ENCODE data around the gene NCOA3. TPM values are rescaled to one million over a fixed set of nuclear protein-coding genes. Genes with fewer than 3 reads are reported as not detected.
A peak's percentile ranks its signal among the peaks of the same experiment; 100 is the strongest.

The NCOA3 gene
- total RNA-seq, 2 experiments from 2014 or later = 48.3 to 53.2 TPM

DNA sequence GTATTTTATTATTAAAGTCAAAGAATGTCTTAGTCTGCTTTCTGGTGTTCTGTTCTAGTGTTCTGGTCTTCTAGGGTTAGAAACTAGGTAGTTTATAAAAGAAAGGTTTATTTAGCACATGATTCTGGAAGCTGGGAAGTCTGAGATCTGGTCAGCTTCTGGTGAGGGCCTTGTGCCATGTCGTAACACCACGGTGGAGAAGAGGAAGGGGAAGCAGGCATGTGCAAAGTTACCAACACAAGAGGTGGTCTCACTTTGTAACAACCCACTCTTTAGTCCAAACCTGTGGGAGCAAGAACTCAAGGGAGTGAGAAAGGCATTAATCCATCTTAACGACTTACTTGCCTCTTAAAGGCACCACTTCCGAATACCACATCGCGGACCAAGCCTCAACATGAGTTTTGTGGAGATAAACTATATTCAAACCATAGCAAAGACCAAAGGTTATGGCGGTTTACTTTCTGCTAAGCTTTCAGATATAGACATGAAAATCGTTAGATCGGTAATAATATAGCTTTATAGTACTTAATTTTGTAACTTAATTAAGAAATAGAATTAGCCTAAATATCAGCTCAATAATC, 99.4 kb downstream of the NCOA3 start:
- CTCF ChIA-PET = interaction anchor here (0.9 to 1.4 kb wide), 3 partner anchors 40 to 217 kb away, joined by 3 to 5 read pairs (median 3); no protein-coding TSS in a partner anchor
- Mint-ChIP-seq H3K27me3 (ENCODE audit: low read depth) (no peaks in the 10 kb centered on the region), H3K9me3 (no peaks in the 10 kb centered on the region), H3K36me3 (ENCODE audit: low read depth) (peaks cover 20% of the 10 kb centered on the region), H3K4me1 (ENCODE audit: low read depth) (peaks cover 59% of the 10 kb centered on the region), H3K27ac (no peak overlapping the region), H3K4me3 (no peak overlapping the region)
- intact Hi-C loops (cut with micrococcal nuclease) = no loop called here
- DNase-seq = no peak

DNA sequence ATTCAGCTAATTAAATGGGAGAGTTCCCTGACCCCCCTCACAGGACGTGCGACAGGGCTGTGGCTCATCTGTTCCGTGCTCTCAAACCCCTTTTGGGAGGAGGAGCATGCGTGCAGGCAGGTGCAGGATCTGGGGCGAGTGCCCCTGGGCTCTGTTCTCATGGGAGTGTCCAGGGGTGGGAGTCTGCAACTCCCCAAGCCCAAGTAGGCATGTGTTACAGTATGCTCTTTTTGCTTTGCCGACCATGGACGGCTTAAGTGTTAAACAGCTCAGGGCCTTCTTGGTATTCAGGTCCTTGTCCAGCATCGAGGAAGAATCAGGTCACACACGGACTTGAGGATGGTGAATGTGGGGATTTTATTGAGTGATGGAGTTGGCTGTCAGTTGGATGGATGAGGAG, 101.6 kb downstream of the NCOA3 start:
- intact Hi-C loops (cut with micrococcal nuclease) = no loop called here
- Mint-ChIP-seq H3K4me1 (ENCODE audit: low read depth) (peaks cover 69% of the 10 kb centered on the region), H3K27me3 (ENCODE audit: low read depth) (no peaks in the 10 kb centered on the region), H3K4me3 (no peak overlapping the region), H3K27ac (peak overlapping the region; percentile 80), H3K36me3 (ENCODE audit: low read depth) (peaks cover 17% of the 10 kb centered on the region), H3K9me3 (no peaks in the 10 kb centered on the region)
- CTCF ChIA-PET = interaction anchor here (0.6 kb wide), 1 partner anchor 111 kb away, joined by 3 read pairs; no protein-coding TSS in a partner anchor
- DNase-seq = no peak

DNA sequence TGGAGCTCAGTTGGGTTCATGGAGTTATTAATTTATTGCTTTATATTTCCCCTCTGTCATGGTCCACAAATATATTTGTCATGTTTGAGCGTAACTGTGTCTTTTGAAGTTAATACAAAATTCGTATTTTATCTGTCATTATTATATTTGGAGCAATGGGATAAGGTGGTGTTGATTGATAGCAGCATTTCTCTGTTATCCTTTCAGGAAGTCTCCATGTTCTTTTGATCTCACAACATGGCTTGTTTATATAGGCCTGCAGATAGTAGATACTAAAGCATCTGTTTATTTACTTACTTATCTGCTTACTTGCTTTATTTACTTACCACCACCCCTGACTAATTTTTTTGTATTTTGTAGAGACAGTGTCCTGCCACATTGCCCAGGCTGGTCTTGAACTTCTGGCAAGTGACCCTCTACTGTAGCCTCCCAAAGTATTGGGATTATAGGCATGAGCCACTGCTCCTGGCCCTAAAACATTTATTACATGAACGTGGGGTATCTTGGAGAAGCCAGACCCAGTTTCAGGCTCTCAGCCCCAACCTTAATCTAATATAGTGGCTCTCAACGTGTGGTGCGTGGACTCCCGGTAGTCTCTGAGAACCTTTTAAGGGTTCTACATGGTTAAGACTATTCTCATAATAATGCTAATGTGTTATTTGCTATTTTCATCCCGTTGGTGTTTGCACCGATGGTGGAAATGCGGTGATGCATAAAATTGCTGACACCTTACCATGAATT, 104.2 kb downstream of the NCOA3 start:
- H3K27ac Mint-ChIP-seq = peak overlapping the region; percentile 95
- DNase-seq = no peak
- H3K36me3 Mint-ChIP-seq (ENCODE audit: low read depth) = peaks cover 18% of the 10 kb centered on the region
- intact Hi-C loops (cut with micrococcal nuclease) = no loop called here
- H3K27me3 Mint-ChIP-seq (ENCODE audit: low read depth) = no peaks in the 10 kb centered on the region
- CTCF ChIA-PET = interaction anchor here (1.0 kb wide), 1 partner anchor 50 kb away, joined by 3 read pairs; no protein-coding TSS in a partner anchor
- H3K4me1 Mint-ChIP-seq (ENCODE audit: low read depth) = peaks cover 82% of the 10 kb centered on the region
- H3K4me3 Mint-ChIP-seq = peak overlapping the region; percentile 44
- H3K9me3 Mint-ChIP-seq = no peaks in the 10 kb centered on the region

DNA sequence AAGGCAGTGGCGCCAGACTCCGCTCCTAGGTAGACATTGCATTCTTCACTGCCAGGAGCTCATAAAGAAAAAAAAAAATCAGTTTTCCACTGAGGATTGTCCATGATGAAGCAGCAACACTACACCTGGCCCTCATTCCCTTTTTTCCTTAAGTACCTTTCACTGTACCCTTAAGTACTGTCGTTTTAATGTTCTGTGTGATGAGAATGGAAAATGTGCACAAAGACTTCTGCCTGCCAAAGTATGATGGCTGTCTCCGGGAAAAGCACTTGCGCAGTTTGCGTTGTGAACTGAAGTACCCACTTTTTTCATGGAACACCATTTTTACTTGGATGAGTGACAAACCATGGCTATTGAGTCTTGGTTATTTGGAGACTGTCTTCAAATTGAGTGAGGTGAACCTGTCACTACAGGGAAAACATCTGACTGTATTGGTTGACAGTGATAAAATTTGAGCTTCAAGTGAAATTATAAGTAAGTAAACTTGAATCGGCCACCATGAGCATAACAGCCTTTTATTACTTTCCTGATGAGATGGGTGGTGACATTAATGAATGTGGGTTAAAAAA, 104.8 kb downstream of the NCOA3 start:
- no peak for DNase-seq
- peaks cover 84% of the 10 kb centered on the region for H3K4me1 Mint-ChIP-seq (ENCODE audit: low read depth)
- peak overlapping the region; percentile 8 for H3K4me3 Mint-ChIP-seq
- H3K9me3 Mint-ChIP-seq = no peaks in the 10 kb centered on the region
- CTCF ChIA-PET = interaction anchor here (1.0 kb wide), 1 partner anchor 51 kb away, joined by 3 read pairs; no protein-coding TSS in a partner anchor
- intact Hi-C loops (cut with micrococcal nuclease) = no loop called here
- H3K27me3 Mint-ChIP-seq (ENCODE audit: low read depth) = no peaks in the 10 kb centered on the region
- peaks cover 18% of the 10 kb centered on the region for H3K36me3 Mint-ChIP-seq (ENCODE audit: low read depth)
- H3K27ac Mint-ChIP-seq = peak overlapping the region; percentile 95

DNA sequence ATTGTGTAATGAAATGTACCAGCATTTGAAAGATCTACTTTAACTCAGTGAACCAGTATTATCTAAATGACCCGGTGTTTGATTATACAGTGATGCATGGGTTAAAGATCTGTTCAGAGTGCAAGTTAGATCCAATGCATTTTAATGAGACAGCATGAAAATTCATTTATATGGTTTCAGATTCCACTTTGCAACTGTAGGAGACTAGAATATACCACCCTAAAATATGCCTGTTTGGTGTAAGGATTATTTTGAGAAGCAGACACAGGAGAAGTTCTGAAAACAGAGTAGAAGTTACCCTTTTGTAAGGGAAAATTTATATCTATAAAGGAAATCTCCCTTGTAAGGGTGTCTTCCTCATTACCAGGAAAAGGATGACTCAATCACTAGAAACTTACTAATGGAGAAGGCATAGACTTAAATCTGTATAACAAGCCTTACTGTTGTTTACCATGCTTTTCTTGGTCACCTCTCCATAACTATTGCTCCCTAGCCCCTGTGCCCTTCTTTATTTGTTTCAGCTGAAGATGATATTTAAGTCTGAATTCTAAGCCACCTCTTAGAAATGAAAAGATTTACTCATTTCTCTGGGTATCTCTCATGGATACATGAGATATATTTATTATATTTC, 105.4 kb downstream of the NCOA3 start:
- H3K27ac Mint-ChIP-seq = peak overlapping the region; percentile 95
- no peaks in the 10 kb centered on the region for H3K9me3 Mint-ChIP-seq
- CTCF ChIA-PET = no interaction called here
- peaks cover 22% of the 10 kb centered on the region for H3K36me3 Mint-ChIP-seq (ENCODE audit: low read depth)
- intact Hi-C loops (cut with micrococcal nuclease) = no loop called here
- H3K27me3 Mint-ChIP-seq (ENCODE audit: low read depth) = no peaks in the 10 kb centered on the region
- DNase-seq = no peak
- H3K4me3 Mint-ChIP-seq = peak overlapping the region; percentile 8
- peaks cover 87% of the 10 kb centered on the region for H3K4me1 Mint-ChIP-seq (ENCODE audit: low read depth)

DNA sequence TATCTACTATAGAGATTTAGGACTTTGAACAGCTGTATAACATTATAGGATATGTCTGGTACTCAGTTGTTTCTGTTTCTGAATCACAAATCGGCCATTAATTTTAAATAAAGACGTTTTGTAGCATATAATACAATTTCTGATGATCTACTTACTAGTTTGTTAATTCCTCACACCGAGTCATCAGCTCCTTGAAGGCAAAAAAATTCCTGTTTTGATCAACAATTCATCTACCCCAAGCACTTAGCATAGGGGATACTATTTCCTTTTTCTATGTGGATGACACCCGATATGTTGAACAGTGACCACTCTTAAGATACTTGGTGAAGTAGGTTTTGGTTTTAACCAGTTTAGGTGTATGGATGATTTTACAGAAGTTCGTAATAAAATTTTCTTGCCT, 107.3 kb downstream of the NCOA3 start:
- Mint-ChIP-seq H3K4me3 (no peak overlapping the region), H3K9me3 (no peaks in the 10 kb centered on the region), H3K4me1 (ENCODE audit: low read depth) (peaks cover 86% of the 10 kb centered on the region), H3K36me3 (ENCODE audit: low read depth) (peaks cover 15% of the 10 kb centered on the region), H3K27me3 (ENCODE audit: low read depth) (no peaks in the 10 kb centered on the region), H3K27ac (peak overlapping the region; percentile 82)
- DNase-seq = no peak
- CTCF ChIA-PET = interaction anchor here (1.0 to 2.9 kb wide), 4 partner anchors 12 to 250 kb away, joined by 3 to 9 read pairs (median 4); no protein-coding TSS in a partner anchor
- intact Hi-C loops (cut with micrococcal nuclease) = no loop called here

DNA sequence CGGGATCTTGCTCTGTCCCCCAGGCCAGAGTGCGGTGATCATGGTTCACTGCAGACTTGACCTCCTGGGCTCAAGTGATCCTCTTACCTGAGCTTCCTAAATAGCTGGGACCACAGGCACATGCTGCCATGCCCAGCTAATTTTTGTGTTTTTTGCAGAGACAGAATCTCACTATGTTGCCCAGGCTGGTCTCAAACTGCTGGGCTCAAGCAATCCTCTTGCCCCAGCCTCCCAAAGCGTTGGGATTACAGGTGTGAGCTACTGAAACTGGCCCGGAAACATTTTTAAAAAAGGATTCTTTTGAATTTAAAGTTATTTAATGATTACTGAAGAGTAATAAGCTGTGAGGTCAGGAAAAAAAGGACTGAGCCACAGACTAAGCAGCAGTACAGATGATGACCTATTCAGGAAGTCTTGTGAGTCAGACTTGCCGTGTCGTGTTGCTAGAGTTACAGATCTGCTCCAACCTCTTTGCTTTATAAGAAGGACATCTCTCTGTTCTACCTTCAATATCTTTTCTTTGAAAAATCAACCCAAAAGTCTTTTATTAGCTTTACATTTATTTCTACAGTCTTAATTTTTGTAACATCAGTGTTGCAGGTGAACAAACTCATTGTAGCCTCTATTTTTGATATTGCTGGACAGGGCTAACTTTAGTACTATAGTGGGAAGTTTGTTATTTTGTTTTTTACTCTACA, 108.7 kb downstream of the NCOA3 start:
- peaks cover 13% of the 10 kb centered on the region for H3K36me3 Mint-ChIP-seq (ENCODE audit: low read depth)
- H3K27ac Mint-ChIP-seq = peak overlapping the region; percentile 96
- no peaks in the 10 kb centered on the region for H3K27me3 Mint-ChIP-seq (ENCODE audit: low read depth)
- peak overlapping the region; percentile 48 for H3K4me3 Mint-ChIP-seq
- CTCF ChIA-PET = interaction anchor here (0.6 to 2.9 kb wide), 7 partner anchors 11 to 226 kb away, joined by 3 to 9 read pairs (median 3); no protein-coding TSS in a partner anchor
- intact Hi-C loops (cut with micrococcal nuclease) = loop anchor here (1.0 to 5.0 kb wide), 6 partner anchors 33 to 253 kb away; partner anchors contain the start of genes NCOA3 and ZMYND8
- peaks cover 86% of the 10 kb centered on the region for H3K4me1 Mint-ChIP-seq (ENCODE audit: low read depth)
- DNase-seq = peak; percentile 97
- H3K9me3 Mint-ChIP-seq = no peaks in the 10 kb centered on the region

DNA sequence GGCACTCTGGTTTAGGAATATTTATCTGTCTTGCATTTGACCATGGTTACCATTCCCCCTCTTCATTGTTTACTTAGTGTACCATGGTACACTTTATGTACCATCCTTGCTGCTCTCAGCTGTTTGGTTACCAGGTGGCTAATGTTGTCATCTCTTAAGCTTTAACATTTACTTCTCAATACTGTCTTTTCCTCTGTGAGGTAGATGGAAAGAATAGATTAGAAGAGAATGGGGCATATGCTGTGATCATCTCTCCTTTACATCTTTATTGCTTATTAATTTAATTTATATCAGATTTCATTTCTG, 109.2 kb downstream of the NCOA3 start:
- peaks cover 81% of the 10 kb centered on the region for H3K4me1 Mint-ChIP-seq (ENCODE audit: low read depth)
- H3K36me3 Mint-ChIP-seq (ENCODE audit: low read depth) = peaks cover 13% of the 10 kb centered on the region
- H3K4me3 Mint-ChIP-seq = peak overlapping the region; percentile 48
- intact Hi-C loops (cut with micrococcal nuclease) = loop anchor here (1.0 to 5.0 kb wide), 6 partner anchors 34 to 254 kb away; partner anchors contain the start of genes NCOA3 and ZMYND8
- H3K27ac Mint-ChIP-seq = peak overlapping the region; percentile 96
- H3K9me3 Mint-ChIP-seq = no peaks in the 10 kb centered on the region
- no peak for DNase-seq
- CTCF ChIA-PET = interaction anchor here (0.6 to 2.9 kb wide), 5 partner anchors 10 to 227 kb away, joined by 3 to 9 read pairs (median 3); no protein-coding TSS in a partner anchor
- no peaks in the 10 kb centered on the region for H3K27me3 Mint-ChIP-seq (ENCODE audit: low read depth)

DNA sequence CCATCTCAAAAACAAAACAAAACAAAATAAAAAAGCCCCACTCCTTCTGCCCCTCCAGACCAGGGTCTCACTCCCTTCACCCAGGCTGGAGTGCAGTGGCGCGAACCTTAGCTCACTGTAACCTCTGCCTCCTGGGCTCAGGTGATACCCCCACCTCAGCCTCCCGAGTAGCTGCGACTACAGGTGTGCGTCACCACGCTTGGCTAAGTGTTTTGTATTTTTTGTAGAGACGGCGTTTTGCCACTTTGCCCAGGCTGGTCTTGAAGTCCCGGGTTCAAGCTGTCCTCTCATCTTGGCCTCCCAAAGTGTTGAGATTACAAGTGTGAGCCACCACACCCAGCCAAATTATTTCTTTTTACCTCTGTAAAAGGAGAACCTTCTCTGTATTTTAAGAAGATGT, 110.1 kb downstream of the NCOA3 start:
- CTCF ChIA-PET = interaction anchor here (1.0 to 2.8 kb wide), 2 partner anchors 11 to 228 kb away, joined by 3 to 10 read pairs; no protein-coding TSS in a partner anchor
- peaks cover 78% of the 10 kb centered on the region for H3K4me1 Mint-ChIP-seq (ENCODE audit: low read depth)
- intact Hi-C loops (cut with micrococcal nuclease) = loop anchor here (5.0 kb wide), 2 partner anchors 34 to 254 kb away; partner anchors contain the start of gene ZMYND8

DNA sequence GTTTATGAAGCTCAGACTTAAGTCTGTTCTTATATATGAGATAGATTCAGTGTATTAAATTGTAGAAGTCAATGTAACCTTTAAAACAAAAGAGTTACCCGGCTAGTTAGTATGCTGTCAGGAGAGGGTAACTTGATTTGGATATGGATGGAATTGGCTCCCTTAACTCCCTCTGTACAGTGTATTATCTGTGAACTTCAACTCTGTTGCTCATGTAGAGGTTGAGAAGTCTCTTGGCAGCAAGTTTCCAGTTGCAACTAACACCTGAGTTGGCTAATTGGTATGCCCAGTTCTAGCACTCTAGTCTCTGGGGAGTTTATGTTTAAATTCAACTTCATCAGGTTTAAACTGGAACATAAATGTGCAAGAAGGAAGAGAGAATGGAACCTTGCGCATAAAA, 111.0 kb downstream of the NCOA3 start:
- peak overlapping the region; percentile 96 for H3K27ac Mint-ChIP-seq
- peaks cover 77% of the 10 kb centered on the region for H3K4me1 Mint-ChIP-seq (ENCODE audit: low read depth)
- no peak overlapping the region for H3K4me3 Mint-ChIP-seq
- intact Hi-C loops (cut with micrococcal nuclease) = loop anchor here (5.0 kb wide), 2 partner anchors 35 to 255 kb away; partner anchors contain the start of gene ZMYND8
- no peak for DNase-seq
- H3K36me3 Mint-ChIP-seq (ENCODE audit: low read depth) = peaks cover 18% of the 10 kb centered on the region
- CTCF ChIA-PET = interaction anchor here (2.8 kb wide), 1 partner anchor 229 kb away, joined by 10 read pairs; no protein-coding TSS in a partner anchor
- H3K27me3 Mint-ChIP-seq (ENCODE audit: low read depth) = no peaks in the 10 kb centered on the region
- no peaks in the 10 kb centered on the region for H3K9me3 Mint-ChIP-seq

More for the DNA sequence above, 110.1 kb downstream of the NCOA3 start:
- peak overlapping the region; percentile 96 for H3K27ac Mint-ChIP-seq
- H3K9me3 Mint-ChIP-seq = no peaks in the 10 kb centered on the region
- DNase-seq = no peak
- peaks cover 18% of the 10 kb centered on the region for H3K36me3 Mint-ChIP-seq (ENCODE audit: low read depth)
- H3K4me3 Mint-ChIP-seq = no peak overlapping the region
- H3K27me3 Mint-ChIP-seq (ENCODE audit: low read depth) = no peaks in the 10 kb centered on the region

DNA sequence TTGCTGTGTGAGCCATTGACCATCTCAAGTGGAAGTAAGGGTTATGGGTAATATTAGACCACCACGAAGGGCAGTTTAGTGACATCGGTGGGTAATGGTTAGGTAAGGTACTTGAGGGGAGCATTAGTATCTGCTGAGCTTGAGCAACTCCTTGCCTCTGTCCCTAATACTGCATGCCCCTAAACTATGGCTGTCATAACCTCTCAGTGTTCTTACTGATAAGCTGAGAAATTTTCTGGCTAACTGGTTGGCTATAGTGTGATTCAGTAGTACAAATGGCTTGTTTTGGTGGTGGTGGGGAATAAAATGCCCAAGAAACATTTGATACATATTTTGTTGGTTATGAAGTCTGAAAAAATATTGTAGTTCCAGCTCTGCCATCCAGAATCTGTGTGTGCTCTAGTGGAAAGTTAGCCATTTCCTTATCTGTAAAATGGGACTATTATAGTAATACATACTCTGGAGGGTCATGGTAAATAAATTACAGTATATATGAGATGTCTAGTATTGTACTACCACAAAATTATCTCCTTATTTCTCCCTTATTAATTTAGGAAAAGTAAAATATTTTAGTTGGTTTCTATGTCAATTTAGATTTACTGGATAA, 113.1 kb downstream of the NCOA3 start:
- Mint-ChIP-seq H3K9me3 (no peaks in the 10 kb centered on the region), H3K27me3 (ENCODE audit: low read depth) (no peaks in the 10 kb centered on the region), H3K27ac (peak overlapping the region; percentile 51), H3K4me1 (ENCODE audit: low read depth) (peaks cover 59% of the 10 kb centered on the region), H3K4me3 (no peak overlapping the region), H3K36me3 (ENCODE audit: low read depth) (peaks cover 12% of the 10 kb centered on the region)
- no peak for DNase-seq
- CTCF ChIA-PET = interaction anchor here (0.8 to 1.9 kb wide), 5 partner anchors 158 to 418 kb away, joined by 3 to 9 read pairs (median 5); no protein-coding TSS in a partner anchor
- intact Hi-C loops (cut with micrococcal nuclease) = loop anchor here (5.0 kb wide), 2 partner anchors 38 to 258 kb away; partner anchors contain the start of gene ZMYND8

Measured in activated naive CD4-positive, alpha-beta T cell treated with anti-CD3 and anti-CD28 coated beads for 36 hours (primary cell).